ENCODE results near the gene EIF4G2. TPM values are rescaled to one million over a fixed set of nuclear protein-coding genes. Genes with fewer than 3 reads are reported as not detected.

Gene EIF4G2
- total and polyA plus RNA-seq, 2 of the 8 experiments (the other 6 are each of a cell fraction or from before 2014, with no cell fraction given), result 438 to 964 TPM

GRCh38 chr11:10808553-10809372 is at the start of gene EIF4G2 (continued):
- TF ChIP-seq SIX5 (IDR thresholded peaks at IDR 0.05; ENCODE audit: low read depth, low read length), result no peak
- TF ChIP-seq SIN3A (conservative IDR thresholded peaks at IDR 0.05 in 1 of 2, IDR thresholded peaks at IDR 0.05 in 1 of 2; ENCODE audit: low read depth in 1 of 2, low read length in 2 of 2), result peak; percentile 51 to 60; a peak in 3 of 4 replicates
- no peak for TF ChIP-seq KDM1A (IDR thresholded peaks at IDR 0.05; ENCODE audit: borderline replicate concordance, low read length)
- TF ChIP-seq BRCA1 (IDR thresholded peaks at IDR 0.05; ENCODE audit: low read depth, low read length), result no peak
- TF ChIP-seq TCF12 (IDR thresholded peaks at IDR 0.05; ENCODE audit: low read depth, low read length), result 0 out of 2 replicates have a peak, but pooled peaks have one; percentile 6
- TF ChIP-seq TAF7 (optimal IDR thresholded peaks at IDR 0.05; ENCODE audit: borderline replicate concordance, low read depth, low read length), result peak; percentile 94
- no peak; a peak in 1 of 4 replicates for TF ChIP-seq RAD21 (IDR thresholded peaks at IDR 0.05 in 1 of 2, conservative IDR thresholded peaks at IDR 0.05 in 1 of 2; ENCODE audit: low read depth in 2 of 2, low read length in 2 of 2)
- TF ChIP-seq RBBP5 (IDR thresholded peaks at IDR 0.05; ENCODE audit: borderline replicate concordance, low read depth, low read length), result 0 out of 2 replicates have a peak, but pooled peaks have one; percentile 43
- TF ChIP-seq RXRA (IDR thresholded peaks at IDR 0.05; ENCODE audit: insufficient read depth, low read depth, low read length), result no peak
- no peak for TF ChIP-seq ASH2L (IDR thresholded peaks at IDR 0.05; ENCODE audit: low read length)
- TF ChIP-seq CHD2 (IDR thresholded peaks at IDR 0.05; ENCODE audit: low read length), result no peak; the same call in none of the 2 replicates
- no peak for TF ChIP-seq CBX8 (IDR thresholded peaks at IDR 0.05; ENCODE audit: borderline replicate concordance, low read depth, low read length)
- peak; percentile 84 for TF ChIP-seq GTF2F1 (IDR thresholded peaks at IDR 0.05; ENCODE audit: borderline replicate concordance, low read depth, low read length)
- TF ChIP-seq SAP30 (IDR thresholded peaks at IDR 0.05; ENCODE audit: insufficient read depth, insufficient replicate concordance, low read length), result no peak
- TF ChIP-seq CTBP2 (IDR thresholded peaks at IDR 0.05; ENCODE audit: borderline replicate concordance, insufficient read depth, insufficient read length, low read length), result no peak
- no peak for TF ChIP-seq MAFK (IDR thresholded peaks at IDR 0.05; ENCODE audit: low read depth, low read length)
- TF ChIP-seq SIRT6 (IDR thresholded peaks at IDR 0.05; ENCODE audit: low read length), result no peak
- 0 out of 2 replicates have a peak, but pooled peaks have one; percentile 41 for TF ChIP-seq TEAD4 (IDR thresholded peaks at IDR 0.05; ENCODE audit: low read depth, low read length)
- peak; percentile 99 for TF ChIP-seq YY1 (IDR thresholded peaks at IDR 0.05; ENCODE audit: low read depth, low read length)
- TF ChIP-seq RNF2 (IDR thresholded peaks at IDR 0.05; ENCODE audit: borderline replicate concordance, low read depth, low read length, missing control alignments, poor library complexity, severe bottlenecking), result no peak
- no peak for TF ChIP-seq SUZ12 (IDR thresholded peaks at IDR 0.05; ENCODE audit: low read length)
- no peak for TF ChIP-seq ZNF274 (IDR thresholded peaks at IDR 0.05; ENCODE audit: borderline replicate concordance, extremely low read depth, low read length)
- TF ChIP-seq BCL11A (IDR thresholded peaks at IDR 0.05; ENCODE audit: low read depth in 2 of 2, low read length in 2 of 2), result no peak

Measured in H1 (cell line).